ENCODE data around the gene ADGRG6.

The ADGRG6 gene

DNA sequence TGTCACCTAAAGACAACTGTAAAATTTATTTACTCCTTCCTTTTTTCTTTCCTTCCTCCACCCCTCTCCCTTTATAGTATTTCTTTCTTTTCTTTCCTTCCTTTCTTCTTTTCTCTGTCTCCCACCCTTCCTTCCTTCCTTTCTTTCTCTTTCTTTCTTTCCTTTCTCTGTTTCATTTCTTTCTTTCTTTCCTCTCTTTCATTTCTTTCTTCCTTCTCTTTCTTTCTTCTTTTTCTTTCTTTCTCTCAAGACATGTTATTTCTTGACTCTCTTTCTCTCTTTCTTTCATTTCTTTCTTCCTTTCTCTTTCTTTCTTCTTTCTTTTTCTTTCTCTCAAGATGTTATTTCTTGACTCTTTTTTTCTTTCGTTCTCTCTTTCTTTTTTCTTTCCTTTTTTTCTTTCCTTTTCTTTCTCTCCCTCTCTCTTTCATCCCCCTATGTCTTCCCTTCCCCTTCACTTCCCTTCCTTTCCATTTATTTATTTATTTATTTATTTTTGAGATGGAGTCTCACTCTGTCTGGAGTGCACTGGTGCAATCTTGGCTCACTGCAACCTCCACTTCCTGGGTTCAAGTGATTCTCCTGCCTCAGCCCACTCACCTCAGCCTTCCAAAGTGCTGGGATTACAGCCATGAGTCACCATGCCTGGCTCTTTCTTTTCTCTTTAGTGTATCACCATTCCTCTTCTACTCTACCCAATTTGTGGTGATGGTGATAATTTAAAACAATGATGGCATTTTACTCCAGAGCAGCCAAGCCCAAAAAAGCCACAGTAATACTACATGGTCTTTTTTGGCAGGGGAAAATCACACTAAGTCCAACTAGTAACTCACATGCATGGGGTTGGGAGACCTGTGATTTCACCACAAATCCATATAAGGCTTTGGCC lies 188.2 kb downstream of the ADGRG6 start:
- no peak for DNase-seq (ENCODE audit: low read depth)

Measured in HS-27A (cell line).